ENCODE measurements around the gene RIMKLB.
"Not testable (repeated sequence)": the region's sequence is repeated elsewhere in the genome, so short reads cannot be mapped to it uniquely, and the experiment has no call there.

The RIMKLB gene

DNA sequence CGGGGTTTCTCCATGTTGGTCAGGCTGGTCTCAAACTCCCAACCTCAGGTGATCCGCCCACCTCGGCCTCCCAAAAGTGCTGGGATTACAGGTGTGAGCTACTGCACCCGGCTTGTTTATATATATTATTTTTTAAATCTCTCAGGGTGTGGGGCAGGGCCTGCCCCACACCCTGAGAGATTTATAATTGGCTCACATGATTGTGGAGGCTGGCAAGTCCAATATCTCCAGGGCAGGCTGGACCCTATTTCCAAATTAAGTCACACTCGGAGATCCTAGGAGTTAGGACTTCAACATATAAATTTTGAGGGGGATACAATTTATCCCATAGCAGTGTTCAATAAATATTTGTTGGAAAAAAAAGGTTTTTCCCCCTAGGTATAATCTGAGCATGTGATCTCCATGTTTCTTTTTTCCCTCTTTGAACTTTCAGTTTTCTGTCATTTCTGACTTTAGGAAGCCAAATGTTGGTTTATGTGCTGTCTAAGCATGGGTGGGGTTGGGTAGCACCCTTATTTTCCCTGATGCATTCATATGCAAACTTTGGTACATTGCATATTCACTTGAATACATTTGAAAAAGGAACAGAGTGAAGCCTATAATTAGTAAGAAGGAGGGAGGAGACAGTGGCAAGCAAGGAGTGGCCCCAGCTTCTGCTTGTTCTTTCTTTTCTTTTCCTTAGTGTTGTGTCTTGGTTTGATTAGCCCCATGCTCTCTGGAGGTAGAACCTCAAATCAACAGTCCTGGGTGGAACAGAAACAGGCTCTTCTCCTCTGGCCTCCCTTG lies 116.0 kb downstream of the RIMKLB start:
- no peak for TF ChIP-seq POLR2A (IDR thresholded peaks at IDR 0.05; ENCODE audit: low read depth, low read length)
- FAIRE-seq (no peak), DNase-seq (ENCODE audit: insufficient read length, low spot score) (no peak)

DNA sequence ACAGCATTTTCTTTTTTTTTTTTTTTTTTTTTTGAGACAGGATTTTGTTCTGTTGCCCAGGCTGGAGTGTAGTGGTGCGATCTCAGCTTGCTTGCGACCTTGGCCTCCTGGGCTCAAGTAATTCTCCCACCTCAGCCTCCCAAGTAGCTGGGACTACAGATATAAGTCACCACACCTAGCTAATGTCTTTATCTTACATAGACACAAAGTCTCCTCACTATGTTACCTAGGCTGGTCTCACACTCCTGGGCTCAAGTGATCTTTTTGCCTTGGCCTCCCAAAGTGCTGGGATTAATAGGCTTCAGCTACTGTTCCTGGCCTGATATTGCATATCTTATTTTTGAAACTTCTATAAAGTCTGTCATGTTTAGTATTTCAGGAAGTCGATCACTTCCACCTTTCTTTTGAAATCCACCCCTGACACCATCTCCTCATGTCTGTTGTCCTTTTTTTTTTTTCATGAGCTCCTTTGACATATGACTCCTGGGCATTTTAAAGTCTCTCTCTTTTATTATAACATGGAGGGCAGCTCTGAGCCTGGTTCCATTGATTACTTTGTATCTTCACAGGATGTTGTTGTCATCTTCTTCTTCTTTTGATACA lies 118.8 kb downstream of the RIMKLB start:
- no peak for DNase-seq (ENCODE audit: insufficient read length, low spot score)
- TF ChIP-seq POLR2A (IDR thresholded peaks at IDR 0.05; ENCODE audit: low read depth, low read length), result no peak
- FAIRE-seq, result no peak

- no peak for DNase-seq (ENCODE audit: insufficient read length, low spot score)
- FAIRE-seq, result no peak
- TF ChIP-seq POLR2A (IDR thresholded peaks at IDR 0.05; ENCODE audit: low read depth, low read length), result no peak
Measured at GRCh38 chr12:8817856-8818255, 120.1 kb downstream of the RIMKLB start.

DNA sequence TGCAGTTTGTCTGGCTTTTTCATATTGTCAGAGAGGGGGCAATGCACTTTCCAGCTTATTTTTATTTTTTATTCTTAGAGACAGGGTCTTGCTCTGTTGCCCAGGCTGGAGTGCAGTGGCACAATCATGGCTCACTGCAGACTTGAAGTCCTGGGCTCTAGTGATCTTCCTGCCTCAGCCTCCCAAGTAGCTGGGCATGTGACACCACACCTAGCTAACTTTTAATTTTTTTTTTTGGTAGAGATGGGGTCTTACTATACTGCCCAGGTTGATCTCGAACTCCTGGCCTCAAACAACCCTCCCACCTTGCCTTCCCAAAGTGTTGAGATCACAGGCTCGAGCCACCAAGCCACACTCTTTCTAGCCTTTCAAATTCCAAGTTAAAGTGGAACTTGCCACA lies 120.7 kb downstream of the RIMKLB start:
- no peak for FAIRE-seq
- no peak for DNase-seq (ENCODE audit: insufficient read length, low spot score)
- TF ChIP-seq POLR2A (IDR thresholded peaks at IDR 0.05; ENCODE audit: low read depth, low read length), result no peak

DNA sequence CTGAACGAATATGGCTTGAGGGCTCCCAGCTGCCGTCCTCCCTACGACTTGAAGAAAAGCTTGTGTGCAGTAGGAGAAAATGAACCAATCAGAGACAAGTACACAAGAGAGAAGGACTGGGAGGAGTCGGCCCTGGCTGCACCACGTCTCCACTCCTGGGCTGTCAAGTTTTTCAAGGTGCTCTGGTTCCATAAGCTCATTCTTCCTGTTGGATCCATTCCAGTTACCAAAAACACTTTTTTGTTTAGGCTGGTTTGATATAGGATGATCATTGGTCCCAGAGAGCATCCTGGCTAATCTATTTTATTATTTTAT lies 121.8 kb downstream of the RIMKLB start:
- DNase-seq (ENCODE audit: insufficient read length, low spot score) (no peak), FAIRE-seq (no peak)
- TF ChIP-seq POLR2A (IDR thresholded peaks at IDR 0.05; ENCODE audit: low read depth, low read length), result no peak

- FAIRE-seq; DNase-seq (ENCODE audit: insufficient read length, low spot score): not testable (repeated sequence)
Measured at GRCh38 chr12:8820676-8821407, 123.1 kb downstream of the RIMKLB start.

DNA sequence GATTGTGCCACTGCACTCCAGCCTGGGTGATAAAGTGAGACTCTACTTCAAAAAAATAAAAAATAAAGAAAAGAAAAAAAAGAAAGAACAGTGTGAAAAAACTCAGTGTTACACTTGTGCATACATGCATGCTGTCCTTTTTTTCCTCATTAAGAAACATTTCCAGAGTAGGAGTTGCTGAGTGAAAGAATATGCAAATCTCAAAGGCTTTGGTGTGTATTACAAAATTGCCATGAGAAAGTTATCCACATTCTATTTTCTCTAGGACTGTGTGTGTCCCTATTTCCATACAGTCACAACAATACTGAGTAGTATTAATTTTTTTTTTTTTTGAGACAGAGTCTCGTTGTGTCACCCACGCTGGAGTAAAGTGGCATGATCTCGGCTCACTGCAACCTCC lies 123.8 kb downstream of the RIMKLB start:
- no peak for TF ChIP-seq POLR2A (IDR thresholded peaks at IDR 0.05; ENCODE audit: low read depth, low read length)
- DNase-seq (ENCODE audit: insufficient read length, low spot score) (no peak), FAIRE-seq (no peak)

- FAIRE-seq (no peak), DNase-seq (ENCODE audit: insufficient read length, low spot score) (no peak)
- TF ChIP-seq POLR2A (IDR thresholded peaks at IDR 0.05; ENCODE audit: low read depth, low read length), result no peak
Measured at GRCh38 chr12:8822298-8822697, 124.5 kb downstream of the RIMKLB start, which contains the start of gene A2ML1. TSS of gene A2ML1 (plus strand) at chr12:8822621. CDS start at chr12:8822652, 31 bp downstream.

- DNase-seq (ENCODE audit: insufficient read length, low spot score), result peak; percentile 13
- FAIRE-seq, result no peak
- TF ChIP-seq POLR2A (IDR thresholded peaks at IDR 0.05; ENCODE audit: low read depth, low read length), result no peak
Measured at GRCh38 chr12:8823565-8824300, 125.9 kb downstream of the RIMKLB start.

DNA sequence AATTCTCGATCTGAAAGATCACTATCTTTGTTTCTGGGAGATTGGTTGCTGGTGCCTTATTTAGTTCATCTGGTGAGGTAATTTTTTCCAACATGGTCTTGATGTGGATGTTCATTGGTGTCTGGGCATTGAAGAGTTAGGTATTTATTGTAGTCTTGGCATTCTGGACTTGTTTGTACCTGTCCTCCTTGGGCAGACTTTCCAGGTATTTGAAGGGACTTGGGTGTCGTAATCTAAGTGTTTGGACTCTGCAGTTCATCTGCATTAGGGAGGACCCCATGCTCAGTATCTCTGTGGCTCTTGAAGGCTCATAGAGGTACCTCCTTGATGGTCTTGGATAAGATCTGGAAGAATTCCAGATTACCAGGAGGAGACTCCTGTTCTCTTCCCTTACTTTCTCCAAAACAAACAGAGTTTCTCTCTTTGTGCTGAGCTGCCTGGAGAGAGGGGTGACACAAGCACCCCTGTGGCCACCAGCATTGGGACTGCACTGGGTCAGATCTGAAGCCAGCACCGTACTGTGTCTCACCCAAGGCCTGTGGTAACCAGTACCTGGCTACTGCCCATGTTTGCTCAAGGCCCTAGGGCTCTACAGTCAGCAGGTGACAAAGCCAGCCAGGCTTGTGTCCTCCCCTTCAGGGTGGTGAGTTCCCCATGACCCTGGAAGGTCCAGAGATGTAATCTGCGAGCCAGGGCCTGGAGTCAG lies 129.9 kb downstream of the RIMKLB start:
- DNase-seq (ENCODE audit: insufficient read length, low spot score) (no peak), FAIRE-seq (no peak)
- no peak for TF ChIP-seq POLR2A (IDR thresholded peaks at IDR 0.05; ENCODE audit: low read depth, low read length)

- DNase-seq (ENCODE audit: insufficient read length, low spot score) (no peak), FAIRE-seq (no peak)
- TF ChIP-seq POLR2A (IDR thresholded peaks at IDR 0.05; ENCODE audit: low read depth, low read length), result no peak
Measured at GRCh38 chr12:8828257-8829124, 130.7 kb downstream of the RIMKLB start.

DNA sequence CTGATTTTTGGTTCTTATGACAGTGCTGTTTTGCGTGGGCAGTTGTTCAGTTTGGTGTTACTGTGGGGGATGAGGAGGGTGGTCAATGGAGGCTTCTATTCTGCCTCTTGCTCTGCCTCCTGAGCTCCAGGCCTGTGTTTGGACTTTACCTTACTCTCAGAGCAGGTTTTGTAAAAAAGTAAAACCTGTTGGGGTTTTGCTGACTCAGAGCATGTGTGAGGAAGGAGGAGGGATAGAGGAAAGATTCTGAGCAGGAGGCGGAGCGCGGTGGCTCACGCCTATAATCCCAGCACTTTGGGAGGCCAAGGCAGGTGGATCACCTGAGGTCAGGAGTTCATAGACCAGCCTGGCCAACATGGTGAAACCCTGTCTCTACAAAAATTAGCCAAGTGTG lies 131.3 kb downstream of the RIMKLB start:
- DNase-seq (ENCODE audit: insufficient read length, low spot score), result no peak
- no peak for FAIRE-seq
- TF ChIP-seq POLR2A (IDR thresholded peaks at IDR 0.05; ENCODE audit: low read depth, low read length), result no peak

GRCh38 chr12:8829621-8830020 lies 131.8 kb downstream of the RIMKLB start:
- DNase-seq (ENCODE audit: insufficient read length, low spot score) (no peak), FAIRE-seq (no peak)
- no peak for TF ChIP-seq POLR2A (IDR thresholded peaks at IDR 0.05; ENCODE audit: low read depth, low read length)
